ENCODE measurements around the gene PTRH1. TPM values are rescaled to one million over a fixed set of nuclear protein-coding genes. Genes with fewer than 3 reads are reported as not detected.

The PTRH1 gene
- total RNA-seq, 1 experiment from 2014 or later: 21.8 TPM

GRCh38 chr9:127746959-127747569 is 31.6 kb upstream of the PTRH1 start:
- Histone ChIP-seq H2AFZ (ENCODE audit: low read depth, low read length, poor library complexity, severe bottlenecking) (no peak overlapping the region), H3K27ac (ENCODE audit: low read depth, low read length) (no peak overlapping the region), H3K27me3 (ENCODE audit: insufficient read depth, low read length) (no peaks in the 10 kb centered on the region), H3K79me2 (ENCODE audit: insufficient read depth, low read length) (no peaks in the 10 kb centered on the region), H3K9ac (ENCODE audit: low read length) (no peak overlapping the region), H3K4me2 (ENCODE audit: low read length) (no peak overlapping the region), H3K4me1 (ENCODE audit: control insufficient read depth in 1 of 2, insufficient read depth in 2 of 2, low read length in 2 of 2) (peaks cover 0 to 7% of the 10 kb centered on the region in 2 experiments; a peak in 1 of 4 replicates), H3K36me3 (ENCODE audit: control insufficient read depth in 1 of 2, insufficient read depth in 2 of 2, low read length in 2 of 2) (no peaks in the 10 kb centered on the region), H3K9me3 (ENCODE audit: control insufficient read depth in 1 of 2, insufficient read depth in 1 of 2, low read depth in 1 of 2, low read length in 2 of 2) (no peaks in the 10 kb centered on the region), H4K20me1 (ENCODE audit: insufficient read depth) (no peaks in the 10 kb centered on the region), H3K4me3 (replicated peaks in 1 of 2; ENCODE audit: low read depth in 1 of 2, low read length in 2 of 2) (no peak overlapping the region), H3K9me2 (ENCODE audit: insufficient read depth) (no peaks in the 10 kb centered on the region)
- ATAC-seq (peak; percentile 39), DNase-seq (ENCODE audit: low read depth, low spot score) (no peak)
- ChIA-PET POLR2A (no interaction called here), RAD21 (ENCODE audit: low non-redundant PET in 1 of 2, low total read pairs in 2 of 2, uncharacterized antibody in 2 of 2, unreplicated experiment in 2 of 2) (no interaction called here), CTCF (no interaction called here)
- no TSS peak for BruUV-seq (replicated peaks)
- intact Hi-C loops (cut with micrococcal nuclease): no loop called here
- TF ChIP-seq EZH2 (IDR thresholded peaks at IDR 0.05): no peak
- TF ChIP-seq EGR1 (IDR thresholded peaks at IDR 0.05; ENCODE audit: low read depth): no peak
- no peak for TF ChIP-seq YY1 (IDR thresholded peaks at IDR 0.05; ENCODE audit: extremely low read depth, insufficient replicate concordance, low read depth, low read length)
- TF ChIP-seq CTCF (IDR thresholded peaks at IDR 0.05 in 2 of 3, conservative IDR thresholded peaks at IDR 0.05 in 1 of 3; ENCODE audit: borderline replicate concordance in 1 of 3, insufficient read depth in 1 of 3, low read depth in 2 of 3, low read length in 2 of 3): 0 out of 6 replicates have a peak, but pooled peaks of 2 of the 3 experiments have one; percentile 7 to 10

- ATAC-seq (no peak), DNase-seq (ENCODE audit: low read depth, low spot score) (no peak)
- Histone ChIP-seq H3K9me2 (ENCODE audit: insufficient read depth) (no peaks in the 10 kb centered on the region), H3K9me3 (ENCODE audit: control insufficient read depth in 1 of 2, insufficient read depth in 1 of 2, low read depth in 1 of 2, low read length in 2 of 2) (no peaks in the 10 kb centered on the region), H3K36me3 (ENCODE audit: control insufficient read depth in 1 of 2, insufficient read depth in 2 of 2, low read length in 2 of 2) (no peaks in the 10 kb centered on the region), H3K27me3 (ENCODE audit: insufficient read depth, low read length) (no peaks in the 10 kb centered on the region), H3K4me1 (ENCODE audit: control insufficient read depth in 1 of 2, insufficient read depth in 2 of 2, low read length in 2 of 2) (peaks cover 14 to 28% of the 10 kb centered on the region in 2 experiments), H3K79me2 (ENCODE audit: insufficient read depth, low read length) (no peaks in the 10 kb centered on the region), H4K20me1 (ENCODE audit: insufficient read depth) (no peaks in the 10 kb centered on the region), H3K9ac (ENCODE audit: low read length) (no peak overlapping the region), H3K4me3 (replicated peaks in 1 of 2; ENCODE audit: low read depth in 1 of 2, low read length in 2 of 2) (no peak overlapping the region), H3K4me2 (ENCODE audit: low read length) (no peak overlapping the region), H2AFZ (ENCODE audit: low read depth, low read length, poor library complexity, severe bottlenecking) (no peak overlapping the region), H3K27ac (ENCODE audit: low read depth, low read length) (no peak overlapping the region)
- CTCF ChIA-PET: interaction anchor here (1.3 to 3.1 kb wide), 2 partner anchors 10 to 125 kb away, joined by 4 to 15 read pairs; partner anchors contain the start of gene TOR2A
- BruUV-seq (replicated peaks): no TSS peak
- RAD21 ChIA-PET (ENCODE audit: low non-redundant PET in 1 of 2, low total read pairs in 2 of 2, uncharacterized antibody in 2 of 2, unreplicated experiment in 2 of 2): interaction anchor here in 1 of 2 experiments (0.6 kb wide), 1 partner anchor 219 kb away, joined by 3 read pairs; no protein-coding TSS in a partner anchor
- POLR2A ChIA-PET: interaction anchor here (0.7 to 1.3 kb wide), 2 partner anchors 27 to 448 kb away, joined by 3 read pairs; no protein-coding TSS in a partner anchor
- intact Hi-C loops (cut with micrococcal nuclease): no loop called here
- no peak for TF ChIP-seq JUND (IDR thresholded peaks at IDR 0.05)
- TF ChIP-seq ATF3 (IDR thresholded peaks at IDR 0.05): no peak
- TF ChIP-seq POLR2A (IDR thresholded peaks at IDR 0.05; ENCODE audit: borderline replicate concordance, extremely low read depth, insufficient read depth, insufficient read length): no peak
- TF ChIP-seq EZH2 (IDR thresholded peaks at IDR 0.05): no peak
- TF ChIP-seq ELF1 (IDR thresholded peaks at IDR 0.05; ENCODE audit: borderline replicate concordance, low read depth): no peak
- TF ChIP-seq FOSL1 (IDR thresholded peaks at IDR 0.05; ENCODE audit: low read depth): no peak
- TF ChIP-seq ZBTB33 (IDR thresholded peaks at IDR 0.05; ENCODE audit: extremely low read depth, insufficient replicate concordance, low read length): no peak
- no peak for TF ChIP-seq YY1 (IDR thresholded peaks at IDR 0.05; ENCODE audit: extremely low read depth, insufficient replicate concordance, low read depth, low read length)
Observed at GRCh38 chr9:127744398-127745110, 29.1 kb upstream of the PTRH1 start.
